ENCODE results near the gene TTC39B. TPM values are rescaled to one million over a fixed set of nuclear protein-coding genes. Genes with fewer than 3 reads are reported as not detected.
A peak's percentile ranks its signal among the peaks of the same experiment; 100 is the strongest.

TTC39B gene
- total RNA-seq, 1 experiment from 2014 or later: 2.4 TPM

DNA sequence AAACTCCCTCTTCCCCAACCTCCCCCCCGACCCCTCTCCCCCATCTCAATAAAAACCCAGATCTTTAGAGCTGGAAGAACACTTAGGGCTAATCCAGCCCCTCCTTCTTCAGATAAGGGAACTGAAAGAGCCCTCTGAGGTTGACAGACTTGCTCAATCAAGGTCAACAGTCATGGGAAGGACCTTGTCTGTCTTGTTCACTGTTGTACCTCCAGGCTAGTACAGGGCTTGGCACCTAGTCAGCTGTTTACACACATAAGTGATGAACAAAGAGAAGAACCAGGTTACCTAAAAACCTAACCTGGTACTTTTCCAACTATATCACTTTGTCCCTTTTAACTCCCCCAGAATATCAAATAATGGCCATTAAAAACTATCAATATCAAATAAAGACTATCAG lies 2.4 kb downstream of the TTC39B start:
- no peak for DNase-seq (ENCODE audit: low read depth)

DNA sequence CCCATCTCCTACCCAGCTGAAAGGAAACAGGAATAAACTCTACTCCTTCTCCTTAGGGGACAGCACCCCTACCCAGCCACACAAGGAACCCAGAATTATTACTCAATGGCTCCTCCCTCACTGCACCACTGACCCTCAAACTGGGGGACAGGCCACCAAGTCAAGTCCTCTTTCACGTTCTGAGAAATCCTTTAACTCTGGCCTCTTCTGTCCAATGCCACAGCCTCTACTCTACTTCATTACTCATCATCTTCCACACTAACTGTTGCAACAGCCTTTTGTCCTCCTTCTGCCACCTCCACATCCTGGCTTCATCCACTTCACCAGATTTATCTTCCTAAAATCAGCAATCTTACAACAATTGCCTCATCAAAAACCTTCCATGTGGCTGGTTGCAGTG lies 6.8 kb downstream of the TTC39B start:
- no peak for DNase-seq (ENCODE audit: low read depth)

DNA sequence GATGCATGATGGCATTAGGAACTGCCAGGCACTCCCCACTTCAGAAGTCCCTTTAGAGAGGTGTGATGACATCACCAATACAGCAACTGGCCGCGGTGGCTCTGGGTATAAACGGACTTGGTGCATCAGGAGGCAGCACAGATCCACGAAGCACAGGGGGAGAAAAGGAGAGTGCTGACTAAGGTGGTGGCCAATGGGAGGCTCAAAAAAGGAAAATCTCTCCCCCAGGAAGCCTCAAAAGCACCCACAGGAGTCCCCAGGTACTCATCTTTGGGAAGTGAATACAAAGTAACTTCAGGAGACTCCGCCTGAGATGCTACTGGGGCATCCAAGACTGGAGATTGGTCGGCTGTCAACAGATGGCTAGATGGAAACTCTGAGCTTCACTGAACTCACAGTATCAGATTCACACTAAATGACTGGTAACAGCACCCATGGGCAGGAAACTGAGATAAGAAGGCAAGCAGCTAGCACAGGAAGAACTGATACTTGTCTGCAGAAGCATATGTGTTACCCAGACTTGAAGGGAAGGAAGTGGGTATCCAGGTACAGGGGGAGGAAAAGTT lies 7.6 kb downstream of the TTC39B start:
- no peak for DNase-seq (ENCODE audit: low read depth)

DNA sequence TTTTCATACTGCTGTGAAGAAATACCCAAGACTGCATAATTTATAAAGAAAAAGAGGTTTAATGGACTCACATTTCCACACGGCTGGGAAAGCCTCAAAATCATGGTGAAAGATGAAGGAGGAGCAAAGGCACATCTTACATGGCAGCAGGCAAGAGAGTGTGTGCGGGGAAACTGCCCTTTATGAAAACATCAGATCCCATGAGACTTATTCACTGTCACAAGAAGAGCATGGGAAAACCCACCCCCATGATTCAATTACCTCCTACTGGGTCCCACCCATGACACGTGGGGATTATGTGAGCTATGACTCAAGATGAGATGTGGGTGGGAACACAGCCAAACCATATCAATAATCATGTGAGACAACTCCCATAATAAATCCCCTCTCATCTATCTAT lies 8.7 kb downstream of the TTC39B start:
- DNase-seq (ENCODE audit: low read depth): no peak

DNA sequence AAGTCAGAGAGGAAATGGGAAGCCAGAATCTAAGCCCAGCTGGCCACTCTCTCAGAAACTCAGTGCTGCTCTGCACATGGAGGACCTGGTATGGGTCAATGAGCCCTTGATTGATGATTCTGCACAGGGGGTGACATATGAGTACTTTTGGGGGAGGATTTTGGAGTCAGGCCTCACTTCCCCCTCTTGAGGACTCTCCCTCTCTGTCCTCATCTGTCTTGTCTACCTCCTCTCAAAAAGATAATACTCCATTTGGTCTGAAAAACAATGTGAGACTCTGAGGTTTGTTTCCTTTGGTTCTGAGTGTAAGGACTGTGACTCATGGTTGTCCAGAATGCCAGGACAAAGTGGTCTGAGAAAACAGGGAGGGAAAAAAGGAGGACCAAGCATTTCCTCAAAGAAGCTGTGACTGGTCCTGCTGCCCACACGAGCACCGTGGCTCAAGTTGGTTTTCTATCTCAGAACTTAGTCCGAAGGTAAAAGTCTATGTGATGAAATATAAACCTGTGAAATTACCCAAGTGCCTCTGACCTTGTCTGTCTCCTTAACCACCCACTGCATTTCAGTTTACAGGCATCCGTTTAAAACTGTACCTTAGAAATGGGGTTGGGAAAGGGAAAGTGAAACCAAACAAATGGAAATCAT lies 11.1 kb downstream of the TTC39B start:
- peak; percentile 55 for DNase-seq (ENCODE audit: low read depth)

DNA sequence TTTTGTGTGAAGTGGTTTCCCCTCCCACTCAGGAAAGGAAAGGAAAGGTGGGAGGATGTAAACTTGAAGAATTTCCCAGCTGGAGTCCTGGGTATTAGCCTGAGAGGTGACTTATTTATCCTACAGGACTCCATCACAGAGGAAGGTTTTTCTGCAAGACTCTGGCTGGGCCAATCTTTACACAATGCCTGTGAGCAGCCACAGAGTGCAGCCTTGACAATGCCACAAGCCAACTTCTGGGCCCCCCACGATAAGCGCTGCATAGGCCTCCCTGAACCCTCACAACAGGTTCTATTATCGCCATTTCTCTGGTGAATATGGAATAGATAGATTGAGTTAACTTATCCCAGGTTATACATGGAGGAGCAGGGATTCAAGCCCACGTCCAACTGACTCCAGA lies 12.4 kb downstream of the TTC39B start:
- no peak for DNase-seq (ENCODE audit: low read depth)

DNA sequence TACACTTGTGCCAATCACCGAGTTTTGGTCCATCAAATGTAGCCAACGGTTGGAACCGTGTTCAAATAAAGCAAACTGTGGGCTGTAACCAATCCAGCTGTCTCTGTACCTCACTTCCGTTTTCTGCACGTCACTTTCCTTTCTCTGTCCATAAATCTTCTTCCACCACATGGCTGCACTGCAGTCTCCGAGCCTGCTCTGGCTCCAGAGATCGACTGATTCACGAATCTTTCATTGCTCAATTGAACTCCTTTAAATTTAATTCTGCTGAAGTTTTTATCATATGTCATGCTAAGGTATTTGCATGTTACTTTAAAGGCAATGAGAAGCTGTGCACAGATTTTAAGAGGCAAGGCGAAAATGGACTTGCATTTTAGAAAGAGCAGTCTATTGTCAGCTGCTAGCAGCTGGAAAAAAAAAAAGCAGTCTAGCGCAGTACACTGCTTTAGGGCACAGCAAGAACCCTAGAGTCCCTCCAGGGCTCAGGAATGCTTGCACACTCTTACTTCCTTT lies 13.2 kb downstream of the TTC39B start:
- DNase-seq (ENCODE audit: low read depth): no peak

DNA sequence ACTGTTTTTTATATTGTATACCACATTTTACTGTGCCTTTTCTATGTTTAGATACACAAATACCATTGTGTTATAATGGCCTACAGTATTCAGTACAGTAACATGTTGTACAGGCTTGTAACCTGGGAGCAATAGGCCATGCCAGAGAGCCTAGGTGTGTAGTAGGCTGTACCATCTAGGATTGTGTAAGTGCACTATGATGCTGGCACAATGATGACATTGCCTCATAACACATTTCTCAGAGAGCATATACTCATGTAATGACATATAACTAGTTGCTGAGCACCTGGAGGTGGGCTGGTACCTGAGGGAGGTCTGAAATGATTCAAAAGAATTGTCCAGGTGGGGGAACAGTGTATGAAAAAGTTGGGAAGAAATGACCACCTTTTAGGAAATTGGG lies 13.9 kb downstream of the TTC39B start:
- no peak for DNase-seq (ENCODE audit: low read depth)

DNA sequence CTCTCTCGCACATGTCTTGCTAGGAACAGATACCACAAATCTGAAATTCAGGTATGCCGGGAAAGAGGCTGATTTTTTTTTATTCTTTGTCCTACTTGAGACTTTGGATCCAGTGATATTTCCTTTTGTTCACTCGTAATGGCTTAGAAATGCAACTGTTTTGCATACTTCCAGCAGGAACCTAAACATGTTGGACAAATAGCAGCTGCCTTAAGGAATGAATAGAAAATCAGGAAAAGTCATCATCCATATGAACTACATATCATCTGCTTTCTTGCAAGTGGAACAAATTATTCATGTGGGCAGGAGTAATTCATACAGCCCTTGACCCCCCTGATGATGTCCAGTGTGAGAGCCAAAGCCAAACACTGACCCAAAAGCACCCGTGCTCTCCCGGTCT lies 17.4 kb downstream of the TTC39B start:
- no peak for DNase-seq (ENCODE audit: low read depth)

DNA sequence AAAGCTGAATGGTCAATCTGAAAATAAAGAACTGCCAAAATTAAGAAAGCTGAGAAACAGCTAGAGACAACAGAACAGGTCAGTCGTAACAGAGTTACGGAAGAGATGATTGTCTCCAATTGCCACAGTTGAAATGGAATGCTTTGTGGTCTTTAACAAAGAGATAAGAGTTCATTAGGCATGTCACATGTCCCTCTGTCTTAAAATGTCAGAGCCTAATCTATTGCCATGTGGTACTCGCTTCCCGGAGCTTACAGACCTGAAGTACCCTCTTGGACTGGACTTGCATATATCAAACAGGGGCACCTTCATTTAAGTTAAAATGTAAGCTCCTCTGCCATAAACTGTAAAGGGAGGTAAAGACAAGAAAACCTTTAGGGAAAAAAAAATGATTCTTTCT lies 19.7 kb downstream of the TTC39B start:
- no peak for DNase-seq (ENCODE audit: low read depth)

DNA sequence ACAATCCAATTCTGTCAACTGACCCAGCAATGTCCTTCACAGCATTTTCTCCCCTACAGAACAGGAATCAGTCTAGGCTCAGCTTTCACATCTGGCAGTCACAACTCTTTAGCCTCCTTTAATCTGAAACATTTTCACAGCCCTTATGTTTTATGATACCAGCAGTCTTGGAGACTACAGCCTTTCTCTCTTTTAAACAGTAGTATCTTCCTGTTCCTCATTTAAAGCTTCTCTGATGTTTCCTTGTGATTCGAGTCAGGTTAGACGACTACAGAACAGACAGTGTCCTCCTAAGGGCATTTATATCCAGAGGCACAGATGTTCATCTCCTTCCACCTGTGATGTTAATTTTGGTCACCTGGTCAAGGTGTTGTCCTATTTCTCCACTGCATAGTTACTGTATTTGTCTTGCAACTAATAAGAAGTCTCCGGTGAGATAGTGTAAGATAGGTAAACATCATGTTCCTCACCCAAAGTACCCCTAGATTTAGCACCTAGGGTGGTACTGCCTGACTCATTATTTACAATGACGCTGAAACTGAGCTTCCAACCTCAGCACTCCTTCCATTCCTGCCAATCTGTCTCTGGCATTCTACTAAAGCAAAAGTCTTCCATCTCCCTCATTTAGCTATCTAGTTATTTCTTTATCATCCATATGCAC lies 20.7 kb downstream of the TTC39B start:
- no peak for DNase-seq (ENCODE audit: low read depth)

DNA sequence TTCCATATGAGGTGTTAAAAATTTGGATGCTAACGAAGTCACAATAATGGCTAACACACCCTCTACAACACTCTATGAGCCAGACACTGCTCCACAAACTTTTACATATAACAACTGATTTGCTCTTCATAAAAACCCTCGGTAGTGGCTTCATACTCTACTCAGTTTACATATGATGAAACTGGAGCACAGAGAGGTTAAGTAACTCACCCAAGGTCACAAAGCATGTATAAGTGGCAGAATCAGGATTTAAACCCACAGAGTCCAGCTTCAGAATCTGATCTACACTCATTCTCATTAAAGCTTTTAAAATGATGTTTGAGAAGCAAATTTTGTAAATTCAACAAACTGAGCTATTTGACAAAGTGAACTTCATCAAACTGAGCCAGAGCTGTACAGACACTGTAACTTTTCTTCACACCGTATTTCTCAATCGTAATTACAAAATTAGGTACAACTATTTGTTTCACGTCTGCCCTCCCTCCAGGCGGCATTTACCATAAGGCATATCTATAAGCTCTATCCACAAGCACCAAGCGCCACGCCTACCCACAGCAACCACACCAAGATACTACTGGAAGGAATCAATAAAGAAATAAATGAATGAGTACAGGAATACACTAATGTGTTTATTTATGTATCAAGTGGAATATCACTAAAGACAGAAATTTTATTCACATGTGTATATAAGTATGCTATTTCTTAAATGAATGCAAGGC lies 24.3 kb downstream of the TTC39B start:
- no peak for DNase-seq (ENCODE audit: low read depth)

DNA sequence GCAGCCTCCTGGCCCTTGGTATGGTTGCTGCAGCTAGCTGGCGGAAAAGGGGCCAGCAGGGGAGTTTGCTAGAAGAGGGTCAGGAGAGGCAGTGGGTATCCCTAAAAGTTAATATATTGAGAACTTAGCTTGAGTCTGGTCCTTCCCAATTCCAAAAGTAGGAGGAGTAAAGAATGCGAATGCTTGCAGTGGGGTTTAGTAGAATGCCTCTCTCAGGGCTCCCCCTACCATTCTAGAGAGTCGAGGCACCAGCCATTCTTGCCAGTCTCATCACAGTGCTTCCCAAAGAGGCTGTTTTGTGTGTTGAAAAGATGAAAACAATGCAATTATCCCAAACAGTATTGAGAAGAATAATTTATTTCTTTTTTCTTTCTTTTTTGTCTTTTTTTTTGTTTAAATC lies 26.4 kb downstream of the TTC39B start:
- no peak for DNase-seq (ENCODE audit: low read depth)

DNA sequence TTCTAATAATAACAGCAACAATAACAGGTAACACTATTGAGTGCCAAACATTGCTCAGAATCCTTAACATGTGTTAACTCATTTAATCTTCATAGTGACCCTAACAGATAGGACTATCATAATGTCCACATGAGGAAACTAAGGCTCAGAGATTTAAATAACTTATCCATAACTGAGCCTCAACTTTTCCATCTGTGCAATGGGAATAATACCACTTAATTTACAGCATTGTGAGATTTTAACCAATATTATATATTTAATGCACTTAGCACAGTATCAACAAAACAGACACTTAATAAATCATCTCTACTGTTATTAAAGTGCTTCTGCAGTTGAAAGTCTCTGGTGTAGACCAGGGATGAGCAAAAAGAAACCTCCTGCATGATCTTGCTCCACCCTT lies 28.2 kb downstream of the TTC39B start:
- no peak for DNase-seq (ENCODE audit: low read depth)

DNA sequence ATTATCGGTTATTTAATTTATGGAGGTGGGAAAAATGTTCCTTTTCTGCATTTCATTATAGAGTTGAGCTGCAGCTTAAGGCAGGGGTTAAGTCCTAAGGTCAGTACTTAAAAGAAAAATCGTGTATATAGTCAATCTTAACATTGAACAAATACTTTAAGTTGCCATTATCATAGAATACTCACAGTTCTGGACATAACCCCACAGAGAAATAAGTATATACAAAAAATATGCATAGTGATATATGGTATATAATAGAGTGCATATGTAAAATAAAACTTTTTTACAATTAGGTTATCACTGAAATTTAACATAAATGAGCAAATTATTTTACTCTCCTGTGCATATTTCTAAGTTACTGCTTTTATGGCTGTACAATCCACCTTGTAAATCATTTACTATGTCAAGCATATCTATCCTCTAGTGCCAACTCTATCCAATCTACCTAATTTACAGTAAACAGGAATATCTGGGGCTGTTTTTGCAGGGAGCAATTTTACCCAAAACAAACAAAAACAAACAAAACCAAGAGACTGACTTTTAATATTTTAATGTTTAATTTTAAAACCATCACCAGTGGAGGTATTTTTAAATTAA lies 28.8 kb downstream of the TTC39B start:
- no peak for DNase-seq (ENCODE audit: low read depth)

DNA sequence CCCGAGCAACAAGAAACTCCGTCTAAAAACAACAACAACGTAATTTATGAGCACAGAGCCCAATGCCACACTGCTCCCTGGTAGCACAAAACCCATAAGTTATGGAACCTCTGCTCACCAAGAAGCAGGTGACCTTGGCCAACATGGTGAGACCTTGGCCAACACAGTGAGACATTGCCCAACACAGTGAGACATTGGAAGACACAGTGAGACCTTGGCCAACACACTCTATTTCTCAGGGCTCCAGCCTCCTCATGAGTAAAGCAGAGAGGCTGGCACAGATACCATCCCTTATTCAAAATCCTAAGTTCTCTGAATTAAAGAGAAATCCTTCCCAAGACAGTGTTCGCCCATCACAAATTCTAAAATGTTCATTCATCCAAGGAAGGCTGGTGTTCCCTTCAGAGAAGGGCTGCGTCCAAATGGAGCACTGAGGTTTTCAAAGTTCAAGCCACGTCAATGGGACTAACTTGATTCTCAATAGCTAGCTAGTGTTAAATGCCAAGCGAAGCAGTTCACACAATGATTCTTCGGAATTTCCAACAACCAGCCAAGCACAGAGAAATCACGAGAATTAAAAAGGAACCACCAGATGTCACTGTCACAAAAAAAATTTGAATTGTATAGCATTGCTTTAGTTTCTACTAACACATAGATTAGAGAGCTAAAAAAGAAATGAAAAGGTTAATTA lies 29.5 kb downstream of the TTC39B start:
- no peak for DNase-seq (ENCODE audit: low read depth)

DNA sequence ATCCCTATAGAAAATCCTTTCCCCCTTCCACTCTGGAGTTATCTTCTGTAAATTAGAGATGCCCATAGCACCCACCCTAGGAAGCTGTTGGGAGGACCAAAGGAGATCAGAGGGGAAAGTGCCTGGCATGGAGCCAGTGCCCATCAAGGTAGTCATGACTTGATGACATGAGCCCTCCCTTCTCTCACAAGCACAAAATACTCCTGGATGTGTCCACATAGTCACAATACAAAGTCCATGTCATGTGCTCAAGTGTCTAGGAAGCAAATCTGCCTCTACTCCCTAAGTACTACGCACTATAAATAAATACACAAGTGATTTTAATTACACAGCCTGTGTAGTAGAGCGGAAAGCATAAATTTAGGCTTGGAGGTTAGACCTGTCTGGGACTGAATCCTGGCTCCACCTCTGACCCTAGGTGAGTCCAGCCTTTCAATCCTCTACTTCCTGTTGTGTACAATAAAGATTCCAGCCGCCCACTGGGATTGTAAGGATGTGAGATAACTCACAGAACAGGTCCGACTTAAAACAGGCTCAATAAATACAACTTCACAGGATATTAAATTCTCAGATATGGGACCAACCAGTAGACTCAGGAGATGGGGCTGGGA lies 30.6 kb downstream of the TTC39B start:
- DNase-seq (ENCODE audit: low read depth): no peak

DNA sequence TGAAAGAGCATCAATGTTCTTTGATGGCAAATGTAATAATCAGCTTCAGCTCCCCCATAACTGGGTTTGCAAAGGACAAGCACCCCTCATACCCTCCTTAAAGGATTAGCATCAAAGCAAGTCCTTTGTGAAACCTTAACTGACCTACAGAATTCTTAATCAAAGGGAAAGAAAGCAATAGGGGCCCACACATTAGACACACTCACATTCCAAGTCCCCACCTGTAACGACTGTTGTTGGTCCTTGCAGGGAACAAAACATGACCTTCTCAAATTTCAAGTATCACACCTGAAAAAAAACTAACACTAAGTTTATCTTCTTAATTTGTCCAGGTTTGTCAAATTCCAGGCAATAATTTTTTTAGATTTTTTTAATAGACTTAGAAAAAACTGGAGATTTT lies 32.6 kb downstream of the TTC39B start:
- DNase-seq (ENCODE audit: low read depth): no peak

DNA sequence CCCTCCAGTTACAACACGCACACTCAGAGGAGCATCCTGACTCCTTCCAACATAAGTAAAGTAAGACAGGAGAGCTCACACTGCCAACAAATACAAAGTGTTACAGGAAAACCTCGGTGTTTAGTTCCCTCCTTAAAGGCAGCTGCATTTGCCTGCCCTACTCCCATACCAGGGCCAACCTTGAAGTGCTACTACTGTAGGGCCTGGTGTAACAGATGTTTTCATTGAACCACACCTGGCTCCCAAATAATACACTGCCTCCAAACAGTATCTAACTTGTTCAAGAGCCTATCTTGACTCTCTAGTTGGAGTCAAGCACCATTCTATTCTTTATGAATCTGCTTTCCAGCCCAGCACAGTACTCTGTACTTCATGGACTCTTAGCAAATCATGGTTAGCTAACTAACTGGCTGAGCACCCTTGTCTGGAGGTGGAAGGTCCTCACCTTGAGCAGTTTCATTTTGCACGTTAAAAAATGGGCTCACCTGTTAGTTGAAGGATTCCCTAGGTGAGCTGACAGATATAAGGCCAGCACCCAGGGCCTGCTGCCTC lies 34.6 kb downstream of the TTC39B start:
- no peak for DNase-seq (ENCODE audit: low read depth)

DNA sequence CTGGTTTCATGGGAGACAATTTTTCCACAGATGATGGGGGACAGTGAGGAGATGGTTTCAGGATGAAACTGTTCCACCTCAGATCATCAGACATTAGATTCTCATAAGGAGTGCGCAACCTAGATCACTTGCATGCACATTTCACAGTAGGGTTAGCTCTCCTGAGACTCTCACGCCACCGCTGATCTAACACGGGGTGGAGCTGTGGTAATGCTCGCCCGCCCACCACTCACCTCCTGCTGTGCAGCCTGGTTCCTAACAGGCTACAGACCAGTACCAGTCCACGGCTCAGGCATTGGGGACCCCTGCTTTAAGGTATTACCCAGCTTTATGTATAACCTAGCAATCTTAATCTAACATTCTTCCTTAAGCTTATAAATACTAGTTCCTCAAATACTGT lies 35.6 kb downstream of the TTC39B start:
- DNase-seq (ENCODE audit: low read depth): no peak

DNA sequence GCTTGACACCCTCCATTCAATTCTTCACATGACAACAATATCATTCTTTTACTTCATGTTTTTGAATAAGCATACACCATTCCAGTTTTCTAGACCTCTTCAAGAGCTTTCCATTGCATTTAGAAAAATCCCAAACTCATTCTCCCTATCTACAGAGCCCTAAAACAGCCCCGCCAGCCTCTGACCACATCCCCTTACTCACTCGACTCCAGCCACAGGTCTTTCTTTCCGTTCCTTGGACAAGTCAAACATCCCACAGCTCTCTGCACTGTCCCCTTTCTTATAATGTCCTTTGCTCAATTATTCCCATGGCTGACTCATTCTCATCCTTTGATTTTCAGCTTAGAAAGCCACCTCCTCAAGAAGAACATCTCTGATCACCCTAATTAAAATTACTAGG lies 38.2 kb downstream of the TTC39B start:
- DNase-seq (ENCODE audit: low read depth): no peak

Measured in Daoy (cell line).